HepG2 (cell line): Measurements from ENCODE around the gene PEBP1. TPM values are rescaled to one million over a fixed set of nuclear protein-coding genes. Genes with fewer than 3 reads are reported as not detected.

ENCODE experiments used
- ATAC-seq: fragments of 200-7000 bp; cut with Tn5 transposase; 3 replicates; pipeline ENCODE4 v1.9.1; 2020; ENCODE audit warnings: mild to moderate bottlenecking, moderate library complexity
- BruUV-seq: library from RNA; stranded (reverse); fragments of 400-500 nt; replicated peaks from 2 replicates; lab custom pipeline; 2021; lab: Mats Ljungman, UMichigan
- CTCF ChIA-PET: fragments of 300-600 bp; formaldehyde crosslinking; extraction: SDS; loops from one replicate; lab custom pipeline; 2021; ENCODE audit warnings: low total read pairs, inconsistent platforms, low intra/inter-chr PET ratio; lab: Yijun Ruan, JAX
- POLR2A ChIA-PET: fragments of 350-600 bp; sonication (Branson Sonifier 250); formaldehyde crosslinking; loops from one replicate; lab custom pipeline; 2020; ENCODE audit warnings: antibody characterized with exemption, inconsistent platforms; lab: Yijun Ruan, JAX
- DNase-seq: peaks from one replicate; pipeline ENCODE4 v3.0.0-alpha.2; 2015; ENCODE audit warnings: low spot score
- FAIRE-seq: peaks from 3 replicates; lab custom pipeline; 2011; peaks lifted over from hg19 to GRCh38; lab: Jason Lieb, UNC
- H2AFZ ChIP-seq: one replicate; pipeline ENCODE4 v1.6.1; 2011; ENCODE audit warnings: low read length, inconsistent platforms
- H3K27ac ChIP-seq: fragments of 300-600 bp; 3 replicates; pipeline ENCODE4 v1.8.0; 2011; ENCODE audit warnings: mixed run types, mild to moderate bottlenecking, mixed read lengths, low read length, inconsistent platforms; ENCODE audit not compliant: insufficient read depth; ENCODE audit errors: extremely low read length
- H3K27me3 ChIP-seq, 2 experiments: fragments of 200-600 bp in 1 of 2; 2 replicates in 1 of 2; 3 replicates in 1 of 2; pipeline versions ENCODE4 v1.6.0 to v1.8.0; 2011; ENCODE audit warnings: low read length in 2 of 2, mild to moderate bottlenecking in 2 of 2, moderate library complexity in 2 of 2, inconsistent platforms in 1 of 2; ENCODE audit not compliant: insufficient read depth in 2 of 2, control insufficient read depth in 1 of 2
- H3K36me3 ChIP-seq, 2 experiments: fragments of 200-600 bp in 1 of 2; replicated peaks in 1 of 2; 2 replicates in 1 of 2; 3 replicates in 1 of 2; pipeline versions ENCODE4 v1.5.1 to v1.8.0; 2011; ENCODE audit warnings: low read length in 2 of 2, inconsistent platforms in 1 of 2; ENCODE audit not compliant: insufficient read depth in 2 of 2, control insufficient read depth in 1 of 2
- H3K4me1 ChIP-seq: 2 replicates; pipeline ENCODE4 v1.5.1; 2012; ENCODE audit warnings: low read length, inconsistent platforms; ENCODE audit not compliant: insufficient read depth
- H3K4me2 ChIP-seq: 2 replicates; pipeline ENCODE4 v1.6.0; 2011; ENCODE audit warnings: low read depth, low read length, inconsistent platforms
- H3K4me3 ChIP-seq, 3 experiments: fragments of 200-600 bp in 1 of 3; sonication (generic), shearing (Covaris generic) in 1 of 3; replicated peaks in 1 of 3; 2 replicates each; pipeline ENCODE4 v1.5.1; 2011 to 2016; ENCODE audit warnings: low read length in 3 of 3, inconsistent platforms in 2 of 3, low read depth in 2 of 3, mild to moderate bottlenecking in 2 of 3, control low read depth in 1 of 3, mixed read lengths in 1 of 3; ENCODE audit not compliant: insufficient read depth in 1 of 3
- H3K79me2 ChIP-seq: one replicate; pipeline ENCODE4 v1.6.1; 2011; ENCODE audit warnings: low read length, inconsistent platforms; ENCODE audit not compliant: insufficient read depth
- H3K9ac ChIP-seq: 2 replicates; pipeline ENCODE4 v1.6.0; 2011; ENCODE audit warnings: mild to moderate bottlenecking, low read depth, low read length, inconsistent platforms; ENCODE audit not compliant: insufficient read depth
- H3K9me3 ChIP-seq: 2 replicates; pipeline ENCODE4 v1.5.1; 2012; ENCODE audit warnings: mild to moderate bottlenecking, low read length
- H4K20me1 ChIP-seq: 2 replicates; pipeline ENCODE4 v1.6.0; 2011; ENCODE audit warnings: inconsistent platforms, mild to moderate bottlenecking, low read length, moderate library complexity; ENCODE audit not compliant: insufficient read depth
- CBX2 ChIP-seq, 2 experiments: fragments of 200-600 bp in 1 of 2; sonication (generic); formaldehyde crosslinking in 1 of 2; IDR thresholded peaks; 2 replicates each; pipeline versions ENCODE4 v1.7.0 to v1.8.1; 2018 to 2022; ENCODE audit warnings: low read depth in 2 of 2, low read length in 1 of 2, mild to moderate bottlenecking in 1 of 2, missing genetic modification reagents in 1 of 2
- JARID2 ChIP-seq: sonication (generic); formaldehyde crosslinking; IDR thresholded peaks from 2 replicates; pipeline ENCODE4 v1.8.1; 2023; ENCODE audit warnings: missing genetic modification reagents, inconsistent platforms; ENCODE audit not compliant: insufficient replicate concordance
- NFE2L2 ChIP-seq: fragments of 150-350 bp; IDR thresholded peaks from 2 replicates; pipeline ENCODE4 v1.6.1; 2014; ENCODE audit warnings: low read length
- PBX2 ChIP-seq: IDR thresholded peaks from 2 replicates; pipeline ENCODE4 v1.6.1; 2016; ENCODE audit warnings: control low read depth
- RCOR2 ChIP-seq: IDR thresholded peaks from 2 replicates; pipeline ENCODE4 v1.6.1; 2016; ENCODE audit warnings: missing biosample characterization, missing genetic modification reagents
- SOX13 ChIP-seq, 3 experiments: fragments of 450-650 bp in 1 of 3; sonication (generic) in 1 of 3; formaldehyde crosslinking in 1 of 3; IDR thresholded peaks in 2 of 3; conservative IDR thresholded peaks in 1 of 3; 2 replicates each; pipeline versions ENCODE4 v1.5.0 to v1.6.1; 2016 to 2020; ENCODE audit warnings: antibody characterized with exemption in 1 of 3, mild to moderate bottlenecking in 1 of 3, missing compliant biosample characterization in 1 of 3, missing genetic modification reagents in 1 of 3, moderate library complexity in 1 of 3
- SP4 ChIP-seq: sonication (generic); formaldehyde crosslinking; IDR thresholded peaks from 2 replicates; pipeline ENCODE4 v1.8.1; 2023; ENCODE audit warnings: mild to moderate bottlenecking, missing genetic modification reagents
- SRY ChIP-seq: sonication (generic); formaldehyde crosslinking; IDR thresholded peaks from 2 replicates; pipeline ENCODE4 v1.8.0; 2022; ENCODE audit warnings: mild to moderate bottlenecking, missing genetic modification reagents
- TBX2 ChIP-seq: sonication (generic); formaldehyde crosslinking; IDR thresholded peaks from 2 replicates; pipeline ENCODE4 v1.5.0; 2020; ENCODE audit warnings: missing genetic modification reagents, mild to moderate bottlenecking, borderline replicate concordance
- ZNF264 ChIP-seq: sonication (generic); formaldehyde crosslinking; IDR thresholded peaks from 2 replicates; pipeline ENCODE4 v1.4.0; 2020; ENCODE audit warnings: missing genetic modification reagents
- ZNF549 ChIP-seq: sonication (generic); formaldehyde crosslinking; IDR thresholded peaks from 2 replicates; pipeline ENCODE4 v1.5.0; 2020; ENCODE audit warnings: missing genetic modification reagents
- ZNF556 ChIP-seq: sonication (generic); formaldehyde crosslinking; IDR thresholded peaks from 2 replicates; pipeline ENCODE4 v1.4.0; 2020; ENCODE audit warnings: mild to moderate bottlenecking, missing genetic modification reagents, borderline replicate concordance
- ZUFSP ChIP-seq: sonication (generic); formaldehyde crosslinking; IDR thresholded peaks from 2 replicates; pipeline ENCODE4 v1.9.0; 2021; ENCODE audit warnings: missing genetic modification reagents, mild to moderate bottlenecking, borderline replicate concordance
- WGBS: methylation state at CpG from one replicate; pipeline ENCODE4 v1.1.6; 2017; ENCODE audit warnings: low lambda C conversion rate; 5-methylcytosine and 5-hydroxymethylcytosine counted together
- in situ Hi-C: cut with HindIII; loops from 2 replicates; pipeline ENCODE4 v1.10.0; 2017; ENCODE audit warnings: low pct_unique_long_range_greater_than_20kb; ENCODE audit not compliant: extremely low pct_ligation_motif_present
- intact Hi-C: fragments of 100-400 bp; cut with micrococcal nuclease; formaldehyde crosslinking; loops from one replicate; pipeline ENCODE4 v1.10.0; 2022; ENCODE audit not compliant: unreplicated experiment
- polyA plus RNA-seq, 8 experiments: library from polyadenylated mRNA; depleted of rRNA in 3 of 8; stranded (reverse) in 7 of 8; unstranded in 1 of 8; fragments of >200 nt; fragmentation: Illumina TruSeq in 4 of 8; extraction: Trizol in 4 of 8; gene quantifications; 2 replicates each; pipeline versions ENCODE4 v1.2.1 to v1.2.3, GENCODE V29; 2011 to 2016; ENCODE audit warnings: low read depth in 4 of 8, missing spikeins in 1 of 8, mixed read lengths in 1 of 8; ENCODE audit not compliant: insufficient read depth in 1 of 8
- total RNA-seq, 5 experiments: library from RNA; depleted of rRNA; stranded (reverse); fragments of >200 nt; fragmentation: Illumina TruSeq; extraction: Trizol; gene quantifications; 2 replicates each; pipeline ENCODE4 v1.2.3, GENCODE V29; 2016; ENCODE audit warnings: low read depth in 1 of 5

Gene PEBP1
- total and polyA plus RNA-seq, 2 of the 13 experiments (the other 11 are each of a cell fraction or from before 2014, with no cell fraction given), result 538 to 1,505 TPM

- no peak overlapping the region for H2AFZ ChIP-seq
- no peak overlapping the region for H3K27ac ChIP-seq
- H3K36me3 ChIP-seq, result peaks cover 6 to 23% of the 10 kb centered on the region in 2 experiments; a peak in 3 of 5 replicates
- 95% methylated on average over 3 of the region's 3 CpGs for WGBS
- ATAC-seq, result no peak
- no peak for TF ChIP-seq PBX2 (CRISPR knock-in tag)
- TF ChIP-seq SRY, result no peak
- no peak for TF ChIP-seq ZNF264
- no peak for TF ChIP-seq NFE2L2
- TF ChIP-seq JARID2 (CRISPR knock-in tag), result no peak
- TF ChIP-seq ZNF549, result no peak
- no peak for TF ChIP-seq ZUFSP
- no peak for TF ChIP-seq SOX13 (IDR thresholded peaks at IDR 0.05)
- no peak for TF ChIP-seq SOX13 (CRISPR knock-in tag; conservative IDR thresholded peaks at IDR 0.05 in 1 of 2, IDR thresholded peaks at IDR 0.05 in 1 of 2)
- TF ChIP-seq TBX2 (CRISPR knock-in tag), result no peak
- no peak for TF ChIP-seq SP4
- no peak for TF ChIP-seq ZNF556
- no peak for TF ChIP-seq RCOR2 (CRISPR knock-in tag)
- TF ChIP-seq CBX2 (IDR thresholded peaks at IDR 0.05; ENCODE audit: low read depth, low read length), result no peak
- TF ChIP-seq CBX2 (CRISPR knock-in tag; IDR thresholded peaks at IDR 0.05; ENCODE audit: low read depth), result no peak
- in situ Hi-C loops, result no loop called here
- no peak overlapping the region for H3K4me3 ChIP-seq
- intact Hi-C loops, result no loop called here
- POLR2A ChIA-PET, result no interaction called here
- no peak for DNase-seq
- no peaks in the 10 kb centered on the region for H3K9me3 ChIP-seq
- H3K9ac ChIP-seq, result no peak overlapping the region
- H3K27me3 ChIP-seq, result no peaks in the 10 kb centered on the region
- no peaks in the 10 kb centered on the region for H3K4me1 ChIP-seq
- no peaks in the 10 kb centered on the region for H4K20me1 ChIP-seq
- no peak for FAIRE-seq
- no TSS peak for BruUV-seq
- CTCF ChIA-PET, result no interaction called here
- H3K79me2 ChIP-seq, result no peaks in the 10 kb centered on the region
- no peak overlapping the region for H3K4me2 ChIP-seq
These were observed 24.6 kb downstream of the PEBP1 start for GRCh38 chr12:118160536-118160935.
